Skin epidermis (tissue), 12 donors: ENCODE data around the gene SPECC1.
A peak's percentile ranks its signal among the peaks of the same experiment; 100 is the strongest.
"Not testable (repeated sequence)": the region's sequence is repeated elsewhere in the genome, so short reads cannot be mapped to it uniquely, and the experiment has no call there.

Experiments
- H3K27ac ChIP-seq, 21 experiments: fragments of 200-600 bp; sonication (generic) in 11 of 21; one replicate each; pipeline ENCODE4 v1.5.0; 2020; ENCODE audit warnings: mild to moderate bottlenecking in 3 of 21, inconsistent platforms in 2 of 21, moderate library complexity in 2 of 21
- H3K4me3 ChIP-seq, 7 experiments: fragments of 200-600 bp; sonication (generic) in 2 of 7; one replicate each; pipeline ENCODE4 v1.5.0; 2020; ENCODE audit warnings: inconsistent platforms in 2 of 7, mild to moderate bottlenecking in 2 of 7, moderate library complexity in 1 of 7

SPECC1 gene

DNA sequence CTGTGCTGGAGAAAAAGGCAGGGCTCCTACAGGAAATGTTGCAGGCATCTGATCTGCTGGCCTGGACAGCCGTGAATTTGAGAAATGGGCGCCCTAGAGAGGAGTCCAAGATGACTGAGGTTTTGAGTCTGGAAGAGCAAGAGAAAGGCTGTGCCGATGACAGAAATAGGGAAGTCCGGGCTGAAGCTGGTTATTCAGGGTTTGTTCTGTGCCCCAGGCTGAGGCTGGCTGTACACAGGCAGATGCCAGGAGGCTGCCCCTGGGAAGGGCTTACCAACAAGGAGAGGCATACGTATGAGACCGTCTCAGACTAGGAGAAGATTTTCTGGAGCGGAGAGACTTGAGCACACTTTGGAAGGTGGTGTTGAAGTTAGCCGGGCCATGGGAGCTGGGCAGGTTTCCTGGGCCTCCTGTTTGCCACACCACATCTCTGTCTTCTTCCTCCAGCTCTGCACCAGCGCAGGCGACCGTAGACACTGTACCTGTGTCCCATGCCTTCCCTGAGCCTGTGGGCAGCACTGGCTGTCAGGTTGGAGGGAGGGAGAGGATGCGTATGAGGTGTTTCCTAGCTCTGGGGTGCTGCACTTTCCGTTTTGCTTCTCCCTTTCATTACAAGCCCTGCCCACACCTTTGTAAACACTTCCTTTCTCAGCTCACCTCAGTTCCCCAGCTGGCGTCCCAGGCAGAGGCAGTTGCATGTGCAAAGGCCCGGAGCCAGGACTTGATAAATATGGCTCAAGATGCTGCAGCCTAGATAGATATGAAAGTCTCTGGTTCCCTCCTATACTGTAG lies 80.8 kb downstream of the SPECC1 start:
- H3K27ac ChIP-seq = peak overlapping the region in 12 of 21 experiments; percentile 11 to 89 (median 50)
- no peak overlapping the region for H3K4me3 ChIP-seq

DNA sequence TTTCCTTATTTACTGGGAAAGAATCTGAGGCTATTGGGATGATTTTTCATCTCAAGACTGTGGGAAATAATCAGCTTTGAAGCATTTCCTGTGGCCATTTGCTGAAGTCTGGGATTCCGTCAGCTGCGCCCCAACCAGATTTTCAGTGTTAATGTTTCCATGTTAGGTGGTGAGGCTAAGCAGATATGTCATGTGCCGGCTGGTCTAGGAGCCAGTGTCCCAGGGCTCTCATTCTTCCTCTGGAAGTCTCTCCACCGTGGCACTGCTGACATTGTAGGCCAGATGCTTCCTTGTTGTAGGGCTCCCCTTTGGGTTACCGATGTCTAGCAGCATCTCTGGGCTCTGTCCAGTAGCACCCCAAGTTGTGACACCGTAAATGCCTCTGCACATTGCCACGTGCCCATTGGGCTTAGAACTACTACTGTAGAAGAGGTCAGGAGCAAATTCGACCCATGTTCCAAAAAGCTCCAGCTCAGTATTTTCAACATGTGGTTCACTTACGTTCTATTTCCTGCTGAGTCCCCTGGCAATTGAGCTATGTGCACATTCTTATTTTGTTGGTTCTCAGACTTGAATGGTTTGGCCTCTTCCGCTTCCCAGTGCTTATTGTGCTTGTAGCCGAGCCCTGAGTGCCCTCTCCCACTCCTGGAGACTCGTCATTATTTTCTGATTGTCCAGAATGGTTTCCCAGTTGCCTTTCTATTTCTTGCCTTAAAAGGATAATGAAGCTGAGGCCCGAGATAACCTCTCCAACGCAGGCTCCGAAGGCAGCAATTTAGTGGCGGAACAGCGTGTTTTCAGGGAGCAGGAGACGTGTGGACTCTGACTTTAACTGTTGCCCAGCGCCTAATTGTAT lies 82.2 kb downstream of the SPECC1 start:
- no peak overlapping the region for H3K4me3 ChIP-seq
- peak overlapping the region in 17 of 21 experiments; percentile 4 to 89 (median 68) for H3K27ac ChIP-seq

DNA sequence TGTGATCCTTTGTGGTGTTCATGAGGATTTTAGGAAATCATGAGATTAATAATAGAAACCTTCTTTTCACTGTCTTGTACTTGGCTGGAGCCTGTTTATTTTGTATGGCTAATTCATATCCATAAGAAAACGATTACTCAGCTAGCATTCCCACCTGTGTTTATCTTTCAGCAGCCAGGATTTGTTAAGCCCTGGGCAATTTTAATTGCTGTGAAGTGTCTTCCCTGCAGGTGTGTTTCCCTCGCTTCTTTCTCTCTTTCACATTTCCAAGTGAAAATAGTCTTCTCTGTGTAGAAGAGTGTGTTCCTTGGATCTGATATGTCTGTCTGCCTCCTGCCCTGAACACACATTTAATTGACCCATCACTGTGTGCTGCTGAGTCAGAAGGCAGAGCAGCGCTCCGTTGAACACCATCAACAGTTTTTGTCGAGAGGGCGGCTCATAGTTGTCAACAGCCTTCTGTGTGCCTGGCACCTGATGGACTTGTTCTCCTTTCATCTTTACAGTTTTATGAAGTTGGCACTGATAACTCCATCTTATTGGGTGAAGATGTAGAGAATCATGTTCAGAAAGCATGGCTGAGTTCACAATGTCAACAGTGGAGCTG lies 83.2 kb downstream of the SPECC1 start:
- no peak overlapping the region for H3K4me3 ChIP-seq
- H3K27ac ChIP-seq = peak overlapping the region in 16 of 21 experiments; percentile 4 to 89 (median 68)

DNA sequence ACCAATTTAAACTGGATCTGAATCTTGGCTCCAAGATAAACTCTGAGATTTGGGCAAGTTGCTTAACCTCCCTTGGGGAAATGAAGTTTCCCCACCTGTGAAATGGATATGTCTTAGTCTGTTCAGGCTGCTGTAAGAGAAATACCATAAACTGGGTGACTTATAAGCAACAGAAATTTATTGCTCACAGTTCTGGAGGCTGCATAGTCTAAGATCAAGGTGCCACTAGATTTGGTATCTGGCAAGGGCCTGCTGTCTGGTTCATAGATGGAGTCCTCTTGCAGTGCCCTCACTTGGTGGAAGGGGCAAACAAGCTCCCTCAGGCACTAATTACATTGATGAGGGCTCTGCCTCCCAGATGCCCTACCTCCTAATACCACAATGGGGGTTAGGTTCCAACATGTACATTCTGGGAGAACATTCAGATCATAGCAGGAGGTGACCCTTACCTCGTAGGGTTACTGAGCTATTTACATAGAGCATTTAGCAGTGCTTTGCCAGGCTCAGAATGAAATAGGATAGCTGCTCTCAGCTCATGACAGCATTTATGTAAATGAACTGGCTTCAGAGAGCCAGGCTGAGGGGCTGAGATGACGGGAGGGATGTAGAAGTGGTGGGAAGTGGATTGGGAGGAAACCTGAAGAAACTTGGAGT lies 83.9 kb downstream of the SPECC1 start:
- Histone ChIP-seq H3K4me3 (no peak overlapping the region), H3K27ac (peak overlapping the region in 6 of 21 experiments; percentile 5 to 78 (median 56))

DNA sequence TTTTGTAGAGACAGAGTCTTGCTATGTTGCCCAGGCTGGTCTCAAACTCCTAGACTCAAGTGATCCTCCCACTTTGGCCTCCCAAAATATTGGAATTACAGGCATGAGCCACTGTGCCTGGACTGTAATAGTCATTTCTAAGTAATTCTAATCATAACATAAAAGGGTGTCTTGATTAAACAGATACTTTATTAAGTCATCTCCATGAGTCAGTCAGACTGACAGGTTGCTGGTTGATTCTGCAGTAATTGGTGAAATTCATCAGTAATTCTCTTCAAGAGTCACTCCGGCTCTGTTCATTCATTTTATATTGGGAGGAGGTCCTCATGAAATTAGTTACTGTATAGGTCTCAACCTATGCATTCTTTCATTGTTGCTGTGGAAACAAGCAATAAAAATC lies 85.6 kb downstream of the SPECC1 start:
- no peak overlapping the region for H3K4me3 ChIP-seq
- peak overlapping the region in 6 of 21 experiments; percentile 9 to 47 (median 20) for H3K27ac ChIP-seq

DNA sequence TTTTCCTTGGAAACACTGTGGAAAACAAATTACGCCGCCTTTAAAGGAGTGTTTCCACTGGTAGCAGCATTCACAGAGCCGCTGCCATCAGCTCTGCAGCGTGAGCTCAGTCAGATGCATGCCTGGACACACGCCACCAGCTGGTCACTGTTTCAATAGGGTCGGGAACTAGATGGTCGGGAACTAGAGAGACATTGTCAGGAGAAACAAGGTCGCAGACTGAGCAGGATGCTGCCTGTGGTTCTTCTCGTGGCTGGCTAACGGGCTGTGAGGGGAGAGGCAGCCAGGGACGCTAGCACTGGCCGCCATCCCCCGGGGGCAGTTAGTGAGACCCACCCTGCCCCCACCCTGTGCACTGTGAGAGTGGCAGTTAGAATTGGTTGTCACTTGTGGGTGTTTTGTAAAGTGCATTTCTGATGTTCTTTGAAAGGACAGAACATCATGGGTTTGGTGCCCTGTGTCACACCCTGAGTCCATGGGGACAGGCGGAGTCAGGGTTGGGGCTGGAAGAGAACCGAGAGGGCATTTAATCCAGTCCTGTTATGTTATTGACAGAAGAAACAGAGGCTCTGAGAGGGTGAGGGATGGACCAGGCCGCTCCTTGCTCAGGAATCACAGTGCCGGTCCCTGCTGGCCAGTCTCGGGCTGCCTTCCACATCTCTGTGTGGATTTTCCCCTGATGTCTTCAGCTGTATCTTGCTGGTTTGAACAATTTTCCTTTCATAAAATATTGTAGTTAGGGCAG lies 86.3 kb downstream of the SPECC1 start:
- Histone ChIP-seq H3K4me3 (no peak overlapping the region), H3K27ac (peak overlapping the region in 10 of 21 experiments; percentile 5 to 55 (median 24))

DNA sequence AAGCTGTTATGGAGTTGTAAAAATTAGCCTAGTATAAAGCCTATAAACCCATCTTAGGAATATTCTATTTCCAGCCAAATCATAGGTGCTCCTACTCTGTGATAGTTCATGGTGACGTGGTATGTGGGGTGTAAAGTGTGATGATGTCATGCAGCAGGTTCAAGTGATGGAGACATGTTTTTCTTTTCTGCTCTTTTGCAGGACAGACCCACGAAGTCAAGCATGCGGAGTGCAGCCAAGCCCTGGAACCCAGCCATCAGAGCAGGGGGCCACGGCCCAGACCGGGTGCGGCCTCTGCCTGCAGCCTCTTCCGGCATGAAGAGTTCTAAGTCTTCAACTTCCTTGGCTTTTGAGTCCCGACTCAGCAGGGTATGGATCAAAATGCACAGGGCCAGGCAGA lies 87.3 kb downstream of the SPECC1 start:
- H3K4me3 ChIP-seq = no peak overlapping the region
- no peak overlapping the region for H3K27ac ChIP-seq

DNA sequence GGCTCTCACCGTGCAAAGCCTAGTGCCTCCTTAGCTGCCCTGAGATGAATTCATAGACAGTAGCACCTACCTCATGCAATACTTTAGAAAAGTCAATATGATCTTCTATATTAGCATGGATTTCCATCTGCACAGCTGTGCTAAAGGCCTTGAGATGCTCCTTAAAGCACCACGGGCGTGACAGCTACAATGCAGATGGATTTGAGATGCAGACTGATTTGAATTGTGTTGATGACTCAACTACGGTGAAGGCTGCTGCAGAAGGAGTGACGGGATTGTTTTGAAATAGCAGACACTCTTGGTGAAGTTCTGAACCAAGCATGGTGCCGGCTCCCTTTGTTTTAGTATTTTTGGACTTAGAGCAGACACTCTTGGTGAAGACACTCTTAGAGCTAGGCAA lies 88.2 kb downstream of the SPECC1 start:
- Histone ChIP-seq H3K27ac (no peak overlapping the region), H3K4me3 (no peak overlapping the region)

DNA sequence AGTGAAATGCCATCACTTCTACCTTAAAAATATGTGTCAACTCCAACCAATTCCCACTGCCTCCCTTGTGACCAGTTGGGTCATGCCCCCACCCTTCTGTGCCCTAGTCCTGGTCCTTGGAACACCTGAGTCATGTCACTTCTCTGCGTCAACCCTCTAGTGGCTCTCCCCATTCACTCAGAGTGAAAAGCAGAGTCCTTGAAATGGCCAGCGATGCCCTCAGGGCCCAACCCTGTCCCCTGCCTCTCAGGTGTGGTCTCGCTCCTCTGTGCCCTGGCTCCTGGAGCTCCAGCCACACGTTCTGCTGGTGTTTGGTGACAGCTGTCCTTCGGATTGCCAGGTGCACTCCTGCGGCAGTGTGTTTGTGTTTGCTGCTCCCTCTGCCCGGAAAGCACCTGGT lies 89.2 kb downstream of the SPECC1 start:
- H3K27ac ChIP-seq = no peak overlapping the region
- no peak overlapping the region for H3K4me3 ChIP-seq

DNA sequence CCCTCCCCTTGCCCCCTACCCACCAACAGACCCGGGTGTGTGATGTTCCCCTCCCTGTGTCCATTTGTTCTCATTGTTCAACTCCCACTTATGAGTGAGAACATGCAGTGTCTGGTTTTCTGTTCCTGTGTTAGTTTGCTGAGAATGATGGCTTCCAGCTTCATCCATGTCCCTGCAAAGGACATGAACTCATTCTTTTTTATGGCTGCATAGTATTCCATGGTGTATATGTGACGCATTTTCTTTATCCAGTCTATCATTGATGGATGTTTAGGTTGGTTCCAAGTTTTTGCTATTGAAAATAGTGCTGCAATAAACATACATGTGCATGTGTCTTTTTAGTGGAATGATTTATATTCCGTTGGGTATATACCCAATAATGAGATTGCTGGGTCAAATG lies 91.6 kb downstream of the SPECC1 start:
- H3K27ac ChIP-seq, H3K4me3 ChIP-seq: not testable (repeated sequence)

DNA sequence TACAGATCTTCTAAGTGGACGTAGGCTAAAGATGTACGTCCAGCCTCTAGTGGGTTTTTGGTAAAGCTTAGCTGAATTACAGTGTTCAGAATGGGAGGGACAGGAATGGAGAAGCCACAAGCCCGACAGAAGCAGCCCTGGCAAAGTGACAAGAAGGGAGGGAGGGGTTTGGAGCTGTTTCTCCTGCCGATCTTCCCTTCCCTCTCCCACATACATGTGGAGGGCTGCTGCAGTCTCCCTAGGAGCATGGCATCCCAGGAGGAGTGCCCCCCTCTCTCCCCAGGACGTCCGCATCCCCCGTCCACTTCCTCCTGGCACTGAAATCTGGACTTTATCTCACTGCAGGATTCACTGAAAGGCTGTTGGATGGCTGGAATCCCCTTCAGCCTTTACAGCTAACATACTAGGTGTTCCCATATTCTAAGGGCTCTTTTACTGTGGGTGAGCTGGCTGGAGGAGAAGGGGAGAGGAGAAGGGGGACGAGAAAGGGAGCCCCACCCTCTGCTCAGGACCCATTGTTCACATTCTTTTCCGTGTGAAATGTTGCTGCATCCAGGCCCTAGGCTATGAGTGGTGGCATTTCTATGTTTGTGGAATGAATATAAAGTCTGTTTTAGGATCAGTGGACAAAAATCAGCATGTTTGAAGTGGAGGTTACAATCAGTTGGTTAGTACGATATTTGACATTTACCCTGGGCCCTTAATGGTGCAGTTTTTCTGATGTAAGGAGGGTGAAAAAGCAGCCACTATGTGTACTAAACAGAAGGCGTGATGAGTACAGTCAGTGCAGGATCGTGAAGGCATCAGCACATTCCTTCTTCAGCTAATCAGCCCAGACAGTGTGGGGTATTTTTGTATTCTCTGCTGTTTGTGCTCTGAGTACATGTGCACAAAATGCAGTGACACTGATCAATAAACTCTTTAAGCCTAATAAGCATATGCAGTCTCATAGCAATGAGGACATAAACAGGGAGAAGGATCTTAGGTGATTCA lies 94.6 kb downstream of the SPECC1 start:
- H3K4me3 ChIP-seq = no peak overlapping the region
- peak overlapping the region in 1 of 21 experiments; percentile 50 for H3K27ac ChIP-seq

DNA sequence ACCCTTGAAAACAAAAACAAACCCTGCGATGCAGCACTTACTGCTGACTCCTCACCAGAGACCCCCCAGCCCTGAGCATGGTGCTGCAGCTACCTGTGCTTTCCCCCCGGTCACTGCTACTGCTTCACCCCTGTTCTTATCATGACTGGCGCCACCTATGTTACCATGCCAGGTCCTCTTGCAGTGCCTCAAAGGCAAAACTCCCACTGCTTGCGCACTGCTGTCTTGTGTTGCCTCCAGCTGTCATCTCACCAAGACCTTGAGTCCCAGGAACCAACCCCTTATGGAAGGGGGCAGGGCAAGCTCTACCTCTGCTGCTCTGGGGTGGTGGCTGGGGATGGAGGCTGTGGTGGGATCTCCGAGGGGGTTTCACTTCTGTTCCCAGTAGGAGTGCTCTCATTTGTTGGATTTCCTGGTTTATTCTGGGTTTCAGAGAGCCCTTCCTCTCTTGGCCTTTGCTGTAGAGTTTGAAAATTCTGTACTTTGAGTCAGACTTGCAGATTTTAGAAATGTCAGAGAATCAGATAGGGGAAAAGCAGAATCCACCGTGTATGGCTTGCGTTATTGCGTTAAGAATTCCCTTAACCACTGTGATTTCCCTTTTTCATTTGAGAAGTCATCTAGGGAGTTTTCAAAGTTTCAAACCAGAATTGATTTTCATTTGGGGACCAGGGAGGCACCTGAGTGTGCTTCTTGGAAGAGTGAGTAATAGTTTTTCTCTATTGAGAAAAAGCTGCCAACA lies 96.6 kb downstream of the SPECC1 start:
- H3K4me3 ChIP-seq = no peak overlapping the region
- no peak overlapping the region for H3K27ac ChIP-seq

DNA sequence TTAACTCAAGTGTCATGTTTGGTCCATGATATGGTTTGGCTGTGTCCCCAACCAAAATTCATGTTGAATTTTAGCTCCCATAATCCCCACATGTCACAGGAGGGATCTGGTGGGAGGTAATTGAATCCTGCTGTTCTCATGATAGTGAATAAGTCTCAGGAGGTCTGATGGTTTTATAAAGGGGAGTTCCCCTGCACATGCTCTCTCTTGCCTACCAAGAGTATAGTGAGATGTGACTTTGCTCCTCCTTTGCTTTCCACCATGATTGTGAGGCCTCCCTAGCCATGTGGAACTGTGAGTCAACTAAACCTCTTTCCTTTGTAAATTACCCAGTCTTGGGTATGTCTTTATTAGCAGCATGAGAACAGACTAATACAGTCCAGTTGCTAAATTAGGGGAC lies 97.3 kb downstream of the SPECC1 start:
- H3K4me3 ChIP-seq, H3K27ac ChIP-seq: not testable (repeated sequence)

DNA sequence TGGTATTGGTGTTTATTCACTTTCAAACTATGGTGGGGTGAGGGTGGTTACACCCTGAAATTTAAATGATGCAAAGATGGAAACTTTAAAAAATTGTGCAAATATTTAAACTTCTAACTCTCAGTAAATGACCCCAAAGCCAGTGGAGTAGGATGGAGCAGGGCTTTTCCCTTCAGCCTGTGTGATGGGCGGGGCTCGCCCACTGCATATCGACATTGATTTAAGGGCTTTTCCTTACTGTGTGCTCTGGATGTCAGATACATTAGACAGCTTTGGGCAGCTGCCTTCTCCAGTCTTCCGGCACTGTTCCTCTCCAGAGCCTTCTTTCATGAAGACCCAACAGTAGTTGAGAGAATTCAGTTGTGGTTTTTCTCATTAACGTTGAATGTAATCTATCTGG lies 99.9 kb downstream of the SPECC1 start:
- no peak overlapping the region for H3K27ac ChIP-seq
- H3K4me3 ChIP-seq = no peak overlapping the region

DNA sequence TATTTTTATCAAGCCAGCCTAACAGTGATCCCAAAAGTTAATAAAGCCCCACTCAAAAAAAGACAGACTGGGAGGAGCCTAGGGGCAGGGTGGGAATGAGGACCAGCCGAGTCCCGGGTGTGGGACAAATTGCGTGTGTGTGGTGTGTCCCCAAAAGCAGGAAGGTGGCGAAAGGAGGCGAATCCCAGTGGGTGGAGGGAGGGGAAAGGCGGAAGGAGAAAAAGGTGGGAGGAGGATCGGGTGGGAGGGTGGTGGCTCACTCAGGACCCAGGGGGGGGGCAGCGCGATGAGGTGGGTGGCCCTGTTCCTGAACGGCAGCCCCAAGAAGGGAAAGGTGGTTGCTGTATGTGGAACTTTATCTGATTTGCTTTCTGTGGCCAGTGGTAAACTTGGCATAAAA lies 102.4 kb downstream of the SPECC1 start:
- Histone ChIP-seq H3K27ac (no peak overlapping the region), H3K4me3 (no peak overlapping the region)

DNA sequence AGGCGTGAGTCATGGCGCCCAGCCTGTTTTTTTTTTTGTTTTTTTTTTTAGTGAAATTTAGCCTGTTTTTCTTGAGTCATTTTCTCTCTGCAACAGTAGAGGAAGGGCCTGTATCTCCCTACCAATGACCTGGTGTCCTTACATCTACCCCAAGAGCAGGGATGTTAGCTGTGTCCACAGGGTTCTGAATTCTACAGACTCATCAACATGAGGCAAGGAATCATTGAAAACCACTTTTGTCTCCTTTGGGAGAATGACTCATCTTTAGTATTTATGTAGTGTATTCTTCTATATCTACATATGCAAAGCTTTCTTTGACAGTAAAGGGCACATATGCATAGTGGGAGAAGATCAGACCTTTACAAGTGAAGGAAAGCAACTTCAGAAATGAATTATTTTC lies 105.3 kb downstream of the SPECC1 start:
- Histone ChIP-seq H3K27ac (no peak overlapping the region), H3K4me3 (no peak overlapping the region)

DNA sequence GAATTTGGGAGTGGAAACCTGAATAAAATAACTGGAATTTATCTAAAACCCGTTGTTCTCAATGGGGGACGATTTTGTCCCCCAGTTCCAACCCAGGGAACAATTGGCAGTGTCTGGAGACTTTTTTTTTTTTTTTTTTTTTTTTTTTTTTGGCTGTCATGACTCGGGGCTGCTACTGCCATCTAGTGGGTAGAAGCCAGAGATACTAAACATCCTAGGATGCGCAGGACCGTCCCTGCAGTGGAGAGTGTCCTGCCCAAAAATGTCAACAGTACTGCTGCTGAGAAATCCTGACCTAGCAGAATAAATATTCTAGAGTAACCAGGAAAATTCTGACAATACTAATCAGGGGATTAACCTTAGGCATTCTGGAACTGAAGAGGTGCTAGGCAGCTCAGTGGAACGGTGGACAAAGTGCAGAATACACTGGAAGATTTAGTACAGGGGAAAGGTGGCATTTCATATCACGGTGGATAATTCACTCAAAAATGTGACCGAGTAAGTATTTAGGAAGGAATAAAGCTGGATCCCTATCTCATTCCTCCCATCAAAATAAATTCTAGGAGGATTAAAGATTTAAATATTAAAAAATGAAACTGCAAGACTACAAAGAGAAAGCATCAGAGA lies 107.6 kb downstream of the SPECC1 start:
- H3K4me3 ChIP-seq = no peak overlapping the region
- H3K27ac ChIP-seq = no peak overlapping the region
